NCI-H1930 (cell line): Measurements from ENCODE around the gene DAB2IP.
"Not testable (repeated sequence)": the region's sequence is repeated elsewhere in the genome, so short reads cannot be mapped to it uniquely, and the experiment has no call there.

Experiments
- DNase-seq, 2 experiments: peaks; one replicate each; lab custom pipeline; 2025; lab: John Stamatoyannopoulos, UW

DAB2IP gene

GRCh38 chr9:121644040-121644439 is 7.4 kb upstream of the DAB2IP start:
- not testable (repeated sequence) for DNase-seq

- DNase-seq: no peak
Measured at GRCh38 chr9:121645003-121645402, 6.4 kb upstream of the DAB2IP start.

DNA sequence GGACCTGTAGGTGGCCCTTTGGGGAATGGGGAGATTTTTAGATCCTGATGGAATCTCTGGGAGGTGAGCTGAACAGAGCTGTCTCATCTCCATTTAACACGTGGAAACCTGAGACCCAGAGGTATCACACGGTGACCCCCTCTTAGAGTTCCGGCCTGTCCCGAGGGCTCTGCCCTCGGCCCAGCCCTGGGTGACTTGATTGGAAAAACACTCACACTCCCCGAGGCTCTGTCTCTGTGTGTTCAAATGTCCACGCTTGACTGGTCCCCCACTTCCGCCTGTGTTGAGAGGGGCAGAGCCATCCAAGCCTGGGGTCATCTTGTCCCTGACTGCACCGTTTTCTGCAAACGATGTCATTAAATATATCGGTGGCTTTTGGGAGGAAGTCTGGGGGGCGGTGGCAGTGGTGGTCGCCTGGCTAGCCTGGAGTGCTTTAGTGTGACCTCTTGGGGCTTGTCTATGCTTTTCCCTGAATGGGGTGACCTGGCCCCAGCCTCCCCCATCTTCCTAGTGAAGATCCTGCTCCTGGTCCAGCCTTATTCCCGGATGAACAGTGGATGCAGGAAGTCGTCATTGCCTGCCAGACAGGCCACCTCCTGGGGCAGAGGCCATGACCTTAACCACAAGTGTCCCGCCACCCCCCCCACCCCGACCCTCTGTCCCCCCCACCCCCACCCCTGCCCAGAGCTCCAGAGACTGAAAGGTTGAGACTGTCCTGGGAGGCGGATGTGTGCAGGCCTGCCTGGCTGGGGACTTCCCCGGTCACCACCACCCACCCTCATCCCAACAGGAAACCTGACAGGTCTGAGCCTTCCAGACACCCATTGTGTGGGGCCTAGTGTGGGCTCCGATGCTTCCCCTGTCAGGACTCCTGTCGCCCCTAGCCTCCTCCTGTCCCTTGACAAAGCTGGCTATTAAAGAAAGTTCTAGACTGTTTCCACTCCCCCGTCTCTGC is 5.3 kb upstream of the DAB2IP start:
- no peak for DNase-seq

DNA sequence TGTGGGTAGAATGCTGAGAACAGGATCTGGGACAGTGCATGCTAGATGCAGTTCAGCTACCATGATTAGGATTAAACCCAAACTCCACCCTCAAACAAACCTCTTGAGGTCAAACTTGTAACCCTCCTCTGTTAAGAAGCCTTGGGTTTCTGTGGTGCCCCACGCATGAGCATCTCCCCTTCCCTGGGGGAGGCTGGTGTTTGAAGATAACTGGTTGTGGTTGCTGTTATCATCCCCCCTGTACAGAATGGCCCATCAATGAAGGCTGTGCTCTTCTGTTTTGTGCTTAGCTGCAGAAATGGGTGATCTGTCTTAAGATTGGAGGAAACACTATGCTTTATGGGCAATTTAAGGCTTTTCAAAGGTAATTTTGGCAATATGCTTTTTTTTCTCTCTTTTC is 4.4 kb upstream of the DAB2IP start:
- DNase-seq: no peak

DNA sequence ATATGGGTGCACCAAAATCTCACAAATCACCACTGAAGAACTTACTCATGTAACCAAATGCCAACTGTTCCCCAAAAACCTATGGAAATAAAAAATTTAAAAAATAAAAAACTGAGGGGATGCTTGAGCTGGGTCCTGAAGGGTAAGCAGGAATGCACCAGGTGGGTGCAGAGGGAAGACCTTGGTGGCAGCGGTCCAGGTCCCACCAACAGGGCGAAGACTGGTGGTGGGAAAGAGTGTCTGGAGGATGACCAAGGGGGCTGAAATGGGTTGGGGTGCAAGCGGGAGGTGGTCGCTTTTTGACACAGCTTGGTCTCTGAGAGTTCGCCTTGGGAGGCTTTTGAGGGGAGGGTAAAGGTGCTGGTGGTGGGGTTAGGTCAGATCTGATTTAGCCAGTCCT is 3.3 kb upstream of the DAB2IP start:
- DNase-seq: no peak

DNA sequence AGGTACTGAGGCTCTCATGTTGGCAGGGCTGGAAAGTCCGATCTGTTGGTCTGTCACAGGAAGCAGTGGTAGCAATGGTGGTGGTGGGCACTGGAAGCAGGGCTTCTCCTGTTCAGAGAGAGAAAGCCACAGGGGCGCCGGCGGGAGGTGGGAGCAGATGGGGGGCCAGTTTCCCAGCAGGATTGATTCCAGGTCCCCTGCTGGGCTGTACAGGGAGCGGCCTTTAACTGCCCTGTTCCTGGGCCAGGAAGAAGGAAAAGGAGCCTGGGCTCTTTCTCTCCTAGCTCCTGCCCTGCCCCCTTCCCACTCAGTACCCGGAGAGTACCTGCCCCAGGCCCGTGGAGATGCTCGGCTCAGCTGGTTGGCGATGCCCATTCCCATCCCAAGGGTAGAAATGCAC is 2.6 kb upstream of the DAB2IP start:
- no peak for DNase-seq

GRCh38 chr9:121649476-121650216 is 1.8 kb upstream of the DAB2IP start:
- DNase-seq: no peak

DNA sequence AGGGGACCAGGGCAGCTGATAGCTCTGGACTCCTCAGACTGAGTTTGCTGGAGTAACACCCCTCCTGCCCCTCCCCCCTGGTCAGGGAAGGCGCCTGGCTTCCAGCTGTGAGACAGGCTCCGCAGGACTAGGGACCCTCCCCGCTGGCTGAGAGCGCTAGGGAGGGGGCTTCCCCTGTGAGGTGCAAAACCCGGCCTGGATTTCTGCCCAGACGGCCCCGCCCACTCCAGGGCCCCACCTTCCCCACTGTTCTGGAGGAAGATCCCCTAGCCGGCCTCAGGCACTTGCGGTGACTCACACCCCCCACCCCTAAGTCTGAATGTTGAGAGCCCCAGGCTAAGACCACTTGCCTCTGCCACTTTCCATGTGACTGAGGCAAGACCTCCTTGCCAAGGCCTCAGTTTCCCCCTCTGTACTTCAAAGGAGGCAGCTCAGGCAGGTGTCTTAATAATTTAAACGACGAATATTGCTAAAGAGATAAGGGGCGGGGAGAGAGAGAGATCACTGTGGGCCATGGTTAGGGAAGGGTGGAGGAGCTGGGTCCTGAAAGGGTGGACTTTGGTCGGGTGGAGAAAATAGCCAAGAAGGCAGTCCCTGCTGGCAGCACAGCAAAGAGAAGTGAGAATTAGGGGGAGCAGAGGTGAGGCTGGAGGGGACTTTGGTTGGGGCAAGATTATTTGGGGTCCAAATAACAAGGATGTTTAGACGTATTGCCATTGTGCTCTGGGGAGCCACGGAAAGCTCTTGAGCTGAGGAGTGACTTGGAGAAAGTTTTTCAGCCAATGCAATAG is 1.0 kb upstream of the DAB2IP start:
- peak; percentile 9 to 18 for DNase-seq

GRCh38 chr9:121651008-121651294 is 483 bp upstream of the DAB2IP start:
- no peak for DNase-seq

DNA sequence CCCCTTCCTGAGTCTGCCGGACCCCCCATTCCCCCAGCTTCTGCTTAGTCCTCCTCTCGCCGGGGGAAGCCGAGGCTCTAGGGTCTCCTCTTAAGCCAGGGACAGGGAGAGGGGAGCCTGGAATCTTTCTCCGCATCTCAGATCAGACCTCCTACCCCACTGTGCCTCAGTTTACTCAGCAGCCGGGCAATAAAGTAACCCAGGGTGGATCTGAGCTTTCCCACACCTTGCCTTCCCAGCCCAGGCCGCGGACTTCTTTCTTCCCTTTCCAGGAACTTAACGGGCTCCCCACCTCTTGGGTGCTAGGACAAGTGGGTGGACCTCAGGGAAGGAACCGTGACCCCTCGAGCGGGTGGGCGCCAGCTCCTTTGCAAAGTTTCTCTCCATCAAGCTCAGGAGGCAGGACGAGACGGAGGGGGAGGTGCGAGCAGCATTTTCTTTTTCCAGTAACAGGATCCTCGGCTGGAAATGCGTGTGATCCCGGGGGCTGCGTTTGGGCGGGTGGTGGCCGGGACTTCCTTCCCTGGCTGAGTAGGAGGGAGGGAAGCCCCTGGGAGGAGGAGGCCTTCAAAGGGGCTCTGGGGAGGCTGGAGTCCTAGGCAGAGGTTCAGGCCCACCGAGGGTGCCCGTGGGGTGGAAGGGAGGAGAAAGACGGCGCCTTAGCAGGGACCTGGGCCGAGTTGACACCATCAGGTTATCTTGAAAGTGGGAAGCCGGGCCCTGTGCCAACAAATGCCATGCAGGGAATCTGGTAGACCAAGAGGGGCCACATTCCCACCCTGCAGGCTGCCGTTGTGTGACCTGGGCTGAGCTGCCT is 795 bp downstream of the DAB2IP start:
- DNase-seq: no peak

DNA sequence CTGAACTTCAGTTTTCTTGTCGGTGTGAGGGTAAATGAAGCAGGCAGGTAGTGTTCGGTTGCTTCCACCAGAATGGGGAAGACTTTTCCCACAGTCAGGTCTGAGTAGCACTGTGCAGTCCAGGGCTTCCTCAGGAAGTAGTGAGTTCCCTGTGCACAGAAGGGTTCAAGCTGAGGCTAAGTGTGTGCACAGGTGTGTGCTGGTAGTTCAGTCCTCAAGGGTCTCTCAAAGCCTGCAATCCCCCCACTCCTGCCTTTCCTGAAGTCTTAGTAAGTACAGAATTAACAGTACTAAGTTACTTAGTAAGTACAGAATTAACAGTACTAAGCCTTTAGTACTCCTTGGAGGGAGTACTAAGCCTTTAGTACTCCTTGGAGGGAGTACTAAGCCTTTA is 1.4 kb downstream of the DAB2IP start:
- DNase-seq: no peak

GRCh38 chr9:121654499-121655140 is 3.2 kb downstream of the DAB2IP start:
- DNase-seq: no peak

DNA sequence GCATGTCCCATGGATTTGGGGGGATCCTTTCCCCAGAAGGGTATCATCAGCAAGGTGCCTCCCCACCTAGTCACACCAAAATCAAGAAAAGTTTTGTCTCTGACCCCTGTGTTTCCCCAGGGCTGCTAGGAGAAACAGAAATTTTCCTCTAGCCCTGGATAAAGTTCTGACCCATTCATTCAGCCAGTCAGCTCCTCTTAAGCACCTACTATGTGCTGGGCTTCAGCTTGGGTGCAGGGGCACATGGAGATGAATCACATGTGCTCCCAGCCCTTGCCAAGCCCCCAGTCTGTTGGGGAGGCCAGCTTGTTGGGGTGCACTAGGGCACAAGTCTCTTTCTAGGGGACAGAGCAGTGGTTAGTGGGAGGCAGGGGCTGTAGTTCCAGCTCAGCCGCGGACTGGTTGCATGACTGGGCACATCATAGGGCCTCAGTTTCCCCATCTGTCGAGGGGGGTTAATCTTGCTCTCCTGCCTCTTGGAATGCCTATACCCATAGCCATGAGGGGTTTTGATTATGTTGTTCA is 3.9 kb downstream of the DAB2IP start:
- DNase-seq: no peak

DNA sequence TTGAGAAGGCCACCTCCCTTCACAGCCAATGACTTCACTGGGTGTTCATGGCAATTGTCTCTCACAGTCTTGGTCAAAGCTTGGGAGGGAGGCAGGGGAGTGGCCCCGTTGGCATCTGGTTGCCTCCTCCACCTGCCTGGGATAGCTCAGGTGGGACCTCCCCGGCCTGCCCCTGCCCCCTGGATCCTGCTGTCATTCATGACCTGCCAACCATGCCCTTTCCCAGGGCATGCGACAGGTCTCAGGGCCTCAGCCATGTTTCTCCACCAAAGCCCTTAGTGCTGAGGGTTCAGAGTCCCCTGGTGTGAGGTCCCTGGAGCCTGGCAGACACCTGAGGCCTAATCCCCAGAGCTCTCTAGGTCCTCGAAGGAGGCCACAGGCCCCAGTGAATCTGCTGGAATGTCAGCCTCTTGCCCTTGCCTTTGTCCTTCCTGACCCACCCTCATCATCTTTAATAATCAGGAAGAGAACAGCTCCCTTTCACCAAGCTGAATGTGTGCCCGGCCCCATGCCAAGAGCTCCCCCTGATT is 5.6 kb downstream of the DAB2IP start:
- no peak for DNase-seq

DNA sequence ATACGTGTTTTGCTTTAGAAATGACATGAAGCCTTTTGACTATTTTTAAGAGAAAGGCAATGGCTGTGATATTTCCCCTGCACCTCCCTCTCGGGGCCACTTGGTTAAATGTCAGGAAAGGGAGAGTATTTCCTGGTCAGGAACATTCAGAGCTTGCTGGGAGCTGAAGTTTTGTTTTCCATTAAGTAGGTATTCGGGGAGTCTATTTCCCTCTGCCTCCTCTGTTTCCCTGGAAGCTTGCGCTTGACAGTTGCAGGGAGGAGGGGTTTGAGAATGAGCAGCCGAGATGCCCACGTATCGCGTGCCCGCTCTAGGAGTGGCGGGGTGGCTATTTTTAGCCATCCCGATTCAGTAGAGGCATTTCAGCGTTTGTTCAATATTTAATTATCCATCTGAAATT is 6.7 kb downstream of the DAB2IP start:
- DNase-seq: no peak

GRCh38 chr9:121658591-121658990 is 7.2 kb downstream of the DAB2IP start:
- no peak for DNase-seq

GRCh38 chr9:121660367-121660766 is 8.9 kb downstream of the DAB2IP start:
- no peak for DNase-seq

DNA sequence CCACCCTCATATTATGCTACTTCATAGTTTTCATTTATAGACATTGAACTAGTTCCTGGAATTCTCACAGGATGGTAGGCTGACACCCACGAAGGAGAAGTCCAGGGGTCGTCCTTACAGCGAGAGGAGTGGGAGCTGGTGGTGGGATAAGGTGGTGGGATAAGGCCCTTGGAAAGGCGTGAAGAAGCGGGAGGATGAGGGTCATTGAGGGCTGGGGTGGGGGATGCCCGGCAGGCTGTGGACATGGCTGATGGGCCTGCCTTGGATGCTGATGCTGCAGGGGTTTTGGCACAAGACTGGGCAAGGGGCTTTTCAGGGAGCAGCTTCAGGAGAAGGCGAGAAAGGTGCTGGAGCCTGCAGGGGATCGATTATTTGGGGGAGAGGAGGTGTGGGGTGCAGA is 9.4 kb downstream of the DAB2IP start:
- DNase-seq: no peak

GRCh38 chr9:121661328-121661727 is 9.9 kb downstream of the DAB2IP start:
- no peak for DNase-seq

DNA sequence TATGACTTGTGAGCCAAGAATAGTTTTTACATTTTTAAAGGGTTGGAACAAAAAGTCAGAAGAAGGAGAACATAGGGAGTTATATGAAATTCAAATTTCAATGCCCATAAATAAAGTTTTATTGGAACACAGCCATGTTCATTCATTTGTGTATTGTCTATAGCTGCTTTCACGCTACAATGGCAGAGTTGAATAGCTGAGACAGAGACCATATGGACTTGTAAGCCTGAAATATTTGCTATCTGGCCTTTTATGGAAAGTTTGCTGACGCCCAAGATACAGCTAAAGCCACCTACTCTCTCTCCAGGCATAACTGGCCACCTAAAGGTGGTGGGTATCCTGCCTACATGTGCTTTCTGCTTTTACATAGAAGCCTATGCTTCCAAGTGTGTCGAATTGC is 10.9 kb downstream of the DAB2IP start:
- no peak for DNase-seq
